Keratinocyte (primary cell): ENCODE measurements around the gene MARCHF7. TPM values are rescaled to one million over a fixed set of nuclear protein-coding genes. Genes with fewer than 3 reads are reported as not detected.
"Not testable (repeated sequence)": the region's sequence is repeated elsewhere in the genome, so short reads cannot be mapped to it uniquely, and the experiment has no call there.

Source experiments
- DNase-seq: peaks from one replicate; pipeline ENCODE4 v3.0.0-alpha.2; 2011; ENCODE audit warnings: low read depth, missing footprints, low spot score
- FAIRE-seq: peaks from 2 replicates; lab custom pipeline; 2011; peaks lifted over from hg19 to GRCh38; lab: Jason Lieb, UNC
- H2AFZ ChIP-seq: 2 replicates; pipeline ENCODE4 v1.6.0; 2012; ENCODE audit warnings: low read length, control low read depth, inconsistent platforms; ENCODE audit not compliant: control insufficient read depth
- H3K27ac ChIP-seq: 2 replicates; pipeline ENCODE4 v1.5.1; 2011; ENCODE audit warnings: low read length; ENCODE audit not compliant: control insufficient read depth, insufficient read depth
- H3K27me3 ChIP-seq: 3 replicates; pipeline ENCODE4 v1.6.0; 2011; ENCODE audit warnings: low read length; ENCODE audit not compliant: control insufficient read depth, insufficient read depth; ENCODE audit errors: extremely low read depth
- H3K36me3 ChIP-seq, 2 experiments: 2 replicates in 1 of 2; 3 replicates in 1 of 2; pipeline ENCODE4 v1.5.1; 2011; ENCODE audit warnings: low read length in 2 of 2, mild to moderate bottlenecking in 1 of 2; ENCODE audit not compliant: control insufficient read depth in 2 of 2, insufficient read depth in 2 of 2; ENCODE audit errors: extremely low read depth in 1 of 2
- H3K4me1 ChIP-seq: 3 replicates; pipeline ENCODE4 v1.5.1; 2011; ENCODE audit warnings: low read length; ENCODE audit not compliant: control insufficient read depth, insufficient read depth; ENCODE audit errors: extremely low read depth
- H3K4me2 ChIP-seq: 3 replicates; pipeline ENCODE4 v1.6.0; 2011; ENCODE audit warnings: low read depth, low read length; ENCODE audit not compliant: control insufficient read depth, insufficient read depth; ENCODE audit errors: extremely low read depth
- H3K4me3 ChIP-seq, 3 experiments: fragments of 200-600 bp in 1 of 3; sonication (generic) in 1 of 3; 2 replicates in 2 of 3; 3 replicates in 1 of 3; pipeline ENCODE4 v1.5.1; 2011 to 2016; ENCODE audit warnings: low read length in 3 of 3, mild to moderate bottlenecking in 3 of 3, control low read depth in 2 of 3, inconsistent platforms in 1 of 3, low read depth in 1 of 3, mixed read lengths in 1 of 3, mixed run types in 1 of 3, moderate library complexity in 1 of 3; ENCODE audit not compliant: control insufficient read depth in 2 of 3, insufficient read depth in 2 of 3; ENCODE audit errors: extremely low read depth in 1 of 3
- H3K79me2 ChIP-seq: 2 replicates; pipeline ENCODE4 v1.6.0; 2012; ENCODE audit warnings: low read length; ENCODE audit not compliant: control insufficient read depth, insufficient read depth
- H3K9ac ChIP-seq: 3 replicates; pipeline ENCODE4 v1.6.0; 2011; ENCODE audit warnings: low read length; ENCODE audit not compliant: control insufficient read depth, insufficient read depth; ENCODE audit errors: extremely low read depth
- H3K9me1 ChIP-seq: 3 replicates; pipeline ENCODE4 v1.6.0; 2011; ENCODE audit warnings: low read length; ENCODE audit not compliant: control insufficient read depth, insufficient read depth; ENCODE audit errors: extremely low read depth
- H3K9me3 ChIP-seq: 2 replicates; pipeline ENCODE4 v1.5.1; 2012; ENCODE audit warnings: low read depth, low read length; ENCODE audit not compliant: control insufficient read depth
- H4K20me1 ChIP-seq: 3 replicates; pipeline ENCODE4 v1.6.0; 2011; ENCODE audit warnings: low read length; ENCODE audit not compliant: control insufficient read depth, insufficient read depth; ENCODE audit errors: extremely low read depth
- EZH2 ChIP-seq: IDR thresholded peaks from one replicate; pipeline ENCODE4 v1.6.1; 2012; ENCODE audit warnings: inconsistent platforms, mild to moderate bottlenecking, low read length, moderate library complexity
- dilution Hi-C: fragments of 300-500 bp; cut with MboI; formaldehyde crosslinking; loops from one replicate; pipeline ENCODE4 v1.7.0; 2020; ENCODE audit warnings: low sequenced_read_pairs; ENCODE audit not compliant: extremely low pct_ligation_motif_present
- polyA plus RNA-seq, 5 experiments: library from polyadenylated mRNA; depleted of rRNA in 3 of 5; stranded (reverse) in 3 of 5; stranded (forward) in 1 of 5; unstranded in 1 of 5; fragments of >200 nt; gene quantifications; 1 replicate in 1 of 5; 2 replicates in 3 of 5; 3 replicates in 1 of 5; pipeline versions ENCODE4 v1.2.1 to v1.2.3, GENCODE V29; 2011 to 2012; ENCODE audit warnings: missing spikeins in 2 of 5, low read depth in 1 of 5, low replicate concordance in 1 of 5
- TF ChIP-seq, protein P1 (sequence below), 3 experiments: IDR thresholded peaks in 1 of 3; conservative IDR thresholded peaks in 1 of 3; optimal IDR thresholded peaks in 1 of 3; 2 replicates in 2 of 3; 3 replicates in 1 of 3; pipeline versions ENCODE3 to v1.5.1; 2011; ENCODE audit warnings: low read length in 3 of 3, mild to moderate bottlenecking in 3 of 3, moderate library complexity in 2 of 3, control low read depth in 1 of 3, inconsistent platforms in 1 of 3; ENCODE audit not compliant: insufficient read depth in 2 of 3; ENCODE audit errors: extremely low read depth in 1 of 3

The MARCHF7 gene
- polyA plus RNA-seq, 1 donor (not counting 4 experiments of a cell fraction or from before 2014, with no cell fraction given), result 89.4 TPM

GRCh38 chr2:159715451-159715850 is 3.1 kb downstream of the MARCHF7 start:
- Histone ChIP-seq H3K9ac (no peak overlapping the region), H2AFZ (no peak overlapping the region), H3K79me2 (peaks cover 82% of the 10 kb centered on the region), H3K27ac (peak overlapping the region; percentile 97), H3K9me3 (no peaks in the 10 kb centered on the region), H3K4me1 (peaks cover 32% of the 10 kb centered on the region), H3K4me2 (peak overlapping the region; percentile 93), H4K20me1 (peaks cover 42% of the 10 kb centered on the region), H3K36me3 (peaks cover 9 to 19% of the 10 kb centered on the region in 2 experiments), H3K4me3 (peak overlapping the region in 1 of 3 experiments; percentile 73), H3K9me1 (peaks cover 3% of the 10 kb centered on the region), H3K27me3 (no peaks in the 10 kb centered on the region)
- dilution Hi-C loops, result loop anchor here (25.0 kb wide), 1 partner anchor 103 kb away; the partner anchor contains the start of gene BAZ2B
- TF ChIP-seq EZH2, result no peak
- TF ChIP-seq, protein P1, sequence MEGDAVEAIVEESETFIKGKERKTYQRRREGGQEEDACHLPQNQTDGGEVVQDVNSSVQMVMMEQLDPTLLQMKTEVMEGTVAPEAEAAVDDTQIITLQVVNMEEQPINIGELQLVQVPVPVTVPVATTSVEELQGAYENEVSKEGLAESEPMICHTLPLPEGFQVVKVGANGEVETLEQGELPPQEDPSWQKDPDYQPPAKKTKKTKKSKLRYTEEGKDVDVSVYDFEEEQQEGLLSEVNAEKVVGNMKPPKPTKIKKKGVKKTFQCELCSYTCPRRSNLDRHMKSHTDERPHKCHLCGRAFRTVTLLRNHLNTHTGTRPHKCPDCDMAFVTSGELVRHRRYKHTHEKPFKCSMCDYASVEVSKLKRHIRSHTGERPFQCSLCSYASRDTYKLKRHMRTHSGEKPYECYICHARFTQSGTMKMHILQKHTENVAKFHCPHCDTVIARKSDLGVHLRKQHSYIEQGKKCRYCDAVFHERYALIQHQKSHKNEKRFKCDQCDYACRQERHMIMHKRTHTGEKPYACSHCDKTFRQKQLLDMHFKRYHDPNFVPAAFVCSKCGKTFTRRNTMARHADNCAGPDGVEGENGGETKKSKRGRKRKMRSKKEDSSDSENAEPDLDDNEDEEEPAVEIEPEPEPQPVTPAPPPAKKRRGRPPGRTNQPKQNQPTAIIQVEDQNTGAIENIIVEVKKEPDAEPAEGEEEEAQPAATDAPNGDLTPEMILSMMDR (optimal IDR thresholded peaks at IDR 0.05 in 1 of 3, IDR thresholded peaks at IDR 0.05 in 1 of 3, conservative IDR thresholded peaks at IDR 0.05 in 1 of 3; ENCODE audit: extremely low read depth in 1 of 3, insufficient read depth in 2 of 3, low read length in 3 of 3), result no peak
- FAIRE-seq (peak; percentile 5), DNase-seq (no peak)

GRCh38 chr2:159716409-159716808 is 4.1 kb downstream of the MARCHF7 start:
- dilution Hi-C loops, result loop anchor here (25.0 kb wide), 1 partner anchor 104 kb away; the partner anchor contains the start of gene BAZ2B
- H3K4me3 ChIP-seq, H2AFZ ChIP-seq, H3K9me3 ChIP-seq, H3K27ac ChIP-seq, H3K9me1 ChIP-seq, DNase-seq, FAIRE-seq, H3K9ac ChIP-seq, H3K27me3 ChIP-seq: not testable (repeated sequence)
- H3K36me3 ChIP-seq, result peaks cover 13 to 24% of the 10 kb centered on the region in 2 experiments
- H4K20me1 ChIP-seq, result peaks cover 49% of the 10 kb centered on the region
- H3K4me2 ChIP-seq, result peak overlapping the region; percentile 17
- H3K79me2 ChIP-seq, result peaks cover 91% of the 10 kb centered on the region
- H3K4me1 ChIP-seq, result peaks cover 26% of the 10 kb centered on the region

- H3K4me1 ChIP-seq, result peaks cover 26% of the 10 kb centered on the region
- H3K79me2 ChIP-seq, result peaks cover 96% of the 10 kb centered on the region
- H3K9me3 ChIP-seq, result no peaks in the 10 kb centered on the region
- H3K9ac ChIP-seq, result no peak overlapping the region
- FAIRE-seq (peak; percentile 32), DNase-seq (no peak)
- H2AFZ ChIP-seq, result no peak overlapping the region
- H3K27ac ChIP-seq, result no peak overlapping the region
- H3K9me1 ChIP-seq, result peaks cover 3% of the 10 kb centered on the region
- peaks cover 13 to 29% of the 10 kb centered on the region in 2 experiments for H3K36me3 ChIP-seq
- dilution Hi-C loops, result loop anchor here (25.0 kb wide), 1 partner anchor 105 kb away; the partner anchor contains the start of gene BAZ2B
- no peaks in the 10 kb centered on the region for H3K27me3 ChIP-seq
- H4K20me1 ChIP-seq, result peaks cover 53% of the 10 kb centered on the region
- H3K4me2 ChIP-seq, result peak overlapping the region; percentile 17
- TF ChIP-seq, protein P1 (optimal IDR thresholded peaks at IDR 0.05 in 1 of 3, IDR thresholded peaks at IDR 0.05 in 1 of 3, conservative IDR thresholded peaks at IDR 0.05 in 1 of 3; ENCODE audit: extremely low read depth in 1 of 3, insufficient read depth in 2 of 3, low read length in 3 of 3), result no peak
- no peak for TF ChIP-seq EZH2
- H3K4me3 ChIP-seq, result no peak overlapping the region
These were observed 4.6 kb downstream of the MARCHF7 start for GRCh38 chr2:159716857-159717256.
